Measurements from ENCODE around the gene SCGN.

The SCGN gene

DNA sequence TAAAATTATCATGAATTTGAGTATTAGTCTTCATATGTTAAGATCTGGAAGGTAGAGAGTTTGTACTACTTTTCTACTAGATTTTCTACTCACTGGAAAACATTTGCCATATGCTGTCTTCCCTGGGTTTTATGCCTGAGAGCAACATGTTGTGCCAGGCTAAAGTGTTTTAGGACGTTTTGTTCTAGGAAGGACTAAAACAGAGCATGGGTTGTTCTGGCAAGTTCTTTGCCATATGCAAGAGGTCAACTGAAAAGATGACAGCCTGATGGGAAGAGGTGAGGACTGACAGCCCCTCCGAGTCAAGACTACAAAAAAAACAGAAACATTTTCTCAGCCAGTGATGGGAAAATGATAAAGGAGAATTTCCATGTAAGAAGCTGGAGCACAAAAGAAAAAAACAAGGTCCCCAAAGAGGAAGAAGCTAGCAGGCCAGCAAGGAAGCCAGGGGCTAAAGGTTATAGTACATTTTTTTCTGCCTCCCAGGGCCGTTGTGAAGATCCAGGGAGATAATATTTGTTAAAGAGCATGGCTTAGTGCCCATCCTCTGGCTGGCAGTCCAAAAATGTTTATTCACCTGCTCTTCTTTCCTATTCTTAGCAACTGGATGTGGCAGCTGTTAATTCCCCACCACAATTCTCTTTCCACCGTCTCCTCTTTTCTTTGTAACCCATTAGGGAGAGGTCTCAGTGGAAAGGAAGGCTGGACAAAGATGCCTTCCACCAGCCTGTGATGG, 7.8 kb downstream of the SCGN start:
- TF ChIP-seq ZBTB7A (IDR thresholded peaks at IDR 0.05; ENCODE audit: low read depth) (no peak), FOXM1 (IDR thresholded peaks at IDR 0.05; ENCODE audit: borderline replicate concordance, low read depth) (no peak), CREB1 (IDR thresholded peaks at IDR 0.05; ENCODE audit: low read depth) (no peak), EP300 (IDR thresholded peaks at IDR 0.05; ENCODE audit: borderline replicate concordance) (no peak)

- TF ChIP-seq NFIC (IDR thresholded peaks at IDR 0.05), result no peak
Observed at GRCh38 chr6:25660512-25660911, 8.5 kb downstream of the SCGN start.

DNA sequence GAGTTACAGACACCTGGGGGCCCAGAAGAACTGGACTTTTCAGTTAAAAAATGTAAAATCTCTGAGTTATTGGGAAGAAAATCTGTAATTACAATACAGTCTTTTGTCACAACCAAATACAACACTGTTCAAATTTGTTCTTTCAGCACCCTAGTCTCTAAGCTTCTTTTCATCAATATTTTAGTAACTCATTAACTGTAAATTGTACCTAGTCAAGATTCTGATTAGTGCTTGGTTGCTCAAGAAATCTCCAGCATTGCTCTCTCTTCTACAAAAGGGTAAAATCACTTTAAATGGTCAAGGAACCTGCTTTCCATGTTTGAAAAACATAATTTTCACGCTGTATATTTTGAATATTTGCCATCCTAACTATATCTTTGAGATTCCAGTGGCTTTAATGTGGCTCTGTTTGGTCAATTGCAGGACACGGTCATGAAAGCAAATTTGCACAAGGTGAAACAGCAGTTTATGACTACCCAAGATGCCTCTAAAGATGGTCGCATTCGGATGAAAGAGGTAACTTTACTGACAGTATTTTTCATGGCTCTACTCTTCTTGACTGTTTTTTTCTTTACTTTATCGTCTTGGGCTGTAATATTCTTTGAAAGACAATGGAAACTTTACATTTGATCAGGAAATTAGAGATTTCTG, 9.2 kb downstream of the SCGN start:
- TF ChIP-seq, protein P1, sequence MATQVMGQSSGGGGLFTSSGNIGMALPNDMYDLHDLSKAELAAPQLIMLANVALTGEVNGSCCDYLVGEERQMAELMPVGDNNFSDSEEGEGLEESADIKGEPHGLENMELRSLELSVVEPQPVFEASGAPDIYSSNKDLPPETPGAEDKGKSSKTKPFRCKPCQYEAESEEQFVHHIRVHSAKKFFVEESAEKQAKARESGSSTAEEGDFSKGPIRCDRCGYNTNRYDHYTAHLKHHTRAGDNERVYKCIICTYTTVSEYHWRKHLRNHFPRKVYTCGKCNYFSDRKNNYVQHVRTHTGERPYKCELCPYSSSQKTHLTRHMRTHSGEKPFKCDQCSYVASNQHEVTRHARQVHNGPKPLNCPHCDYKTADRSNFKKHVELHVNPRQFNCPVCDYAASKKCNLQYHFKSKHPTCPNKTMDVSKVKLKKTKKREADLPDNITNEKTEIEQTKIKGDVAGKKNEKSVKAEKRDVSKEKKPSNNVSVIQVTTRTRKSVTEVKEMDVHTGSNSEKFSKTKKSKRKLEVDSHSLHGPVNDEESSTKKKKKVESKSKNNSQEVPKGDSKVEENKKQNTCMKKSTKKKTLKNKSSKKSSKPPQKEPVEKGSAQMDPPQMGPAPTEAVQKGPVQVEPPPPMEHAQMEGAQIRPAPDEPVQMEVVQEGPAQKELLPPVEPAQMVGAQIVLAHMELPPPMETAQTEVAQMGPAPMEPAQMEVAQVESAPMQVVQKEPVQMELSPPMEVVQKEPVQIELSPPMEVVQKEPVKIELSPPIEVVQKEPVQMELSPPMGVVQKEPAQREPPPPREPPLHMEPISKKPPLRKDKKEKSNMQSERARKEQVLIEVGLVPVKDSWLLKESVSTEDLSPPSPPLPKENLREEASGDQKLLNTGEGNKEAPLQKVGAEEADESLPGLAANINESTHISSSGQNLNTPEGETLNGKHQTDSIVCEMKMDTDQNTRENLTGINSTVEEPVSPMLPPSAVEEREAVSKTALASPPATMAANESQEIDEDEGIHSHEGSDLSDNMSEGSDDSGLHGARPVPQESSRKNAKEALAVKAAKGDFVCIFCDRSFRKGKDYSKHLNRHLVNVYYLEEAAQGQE (IDR thresholded peaks at IDR 0.05; ENCODE audit: low read depth), result no peak
- no peak for TF ChIP-seq TCF12 (IDR thresholded peaks at IDR 0.05; ENCODE audit: low read depth)
- TF ChIP-seq CEBPB (IDR thresholded peaks at IDR 0.05), result no peak
- TF ChIP-seq EGR1 (IDR thresholded peaks at IDR 0.05), result no peak
- no peak for TF ChIP-seq USF1 (IDR thresholded peaks at IDR 0.05)
- no peak for TF ChIP-seq MAX (IDR thresholded peaks at IDR 0.05)
- no peak for TF ChIP-seq NFIC (IDR thresholded peaks at IDR 0.05)
- TF ChIP-seq TAF1 (IDR thresholded peaks at IDR 0.05; ENCODE audit: low read depth), result no peak
- TF ChIP-seq ZBTB7A (IDR thresholded peaks at IDR 0.05; ENCODE audit: low read depth), result no peak
- no peak for TF ChIP-seq FOXM1 (IDR thresholded peaks at IDR 0.05; ENCODE audit: borderline replicate concordance, low read depth)
- no peak for TF ChIP-seq EP300 (IDR thresholded peaks at IDR 0.05; ENCODE audit: borderline replicate concordance)

- TF ChIP-seq RAD21 (IDR thresholded peaks at IDR 0.05; ENCODE audit: low read depth) (no peak), EP300 (IDR thresholded peaks at IDR 0.05; ENCODE audit: borderline replicate concordance) (no peak), TAF1 (IDR thresholded peaks at IDR 0.05; ENCODE audit: low read depth) (no peak), ZBTB7A (IDR thresholded peaks at IDR 0.05; ENCODE audit: low read depth) (no peak), MAX (IDR thresholded peaks at IDR 0.05) (no peak), FOXM1 (IDR thresholded peaks at IDR 0.05; ENCODE audit: borderline replicate concordance, low read depth) (no peak), CREB1 (IDR thresholded peaks at IDR 0.05; ENCODE audit: low read depth) (no peak), USF1 (IDR thresholded peaks at IDR 0.05) (no peak), EGR1 (IDR thresholded peaks at IDR 0.05) (no peak), TEAD4 (IDR thresholded peaks at IDR 0.05) (no peak), YY1 (IDR thresholded peaks at IDR 0.05; ENCODE audit: low read depth) (no peak), TCF12 (IDR thresholded peaks at IDR 0.05; ENCODE audit: low read depth) (no peak), NFIC (IDR thresholded peaks at IDR 0.05) (no peak), CEBPB (IDR thresholded peaks at IDR 0.05) (no peak)
- TF ChIP-seq, protein P1 (IDR thresholded peaks at IDR 0.05; ENCODE audit: low read depth), result no peak
Observed at GRCh38 chr6:25665455-25665854, 13.4 kb downstream of the SCGN start.

GRCh38 chr6:25669413-25669812, 17.4 kb downstream of the SCGN start:
- TF ChIP-seq, protein P1 (IDR thresholded peaks at IDR 0.05; ENCODE audit: low read depth), result no peak
- TF ChIP-seq TCF12 (IDR thresholded peaks at IDR 0.05; ENCODE audit: low read depth), result no peak
- TF ChIP-seq EP300 (IDR thresholded peaks at IDR 0.05; ENCODE audit: borderline replicate concordance), result no peak
- TF ChIP-seq CREB1 (IDR thresholded peaks at IDR 0.05; ENCODE audit: low read depth), result no peak
- TF ChIP-seq FOXM1 (IDR thresholded peaks at IDR 0.05; ENCODE audit: borderline replicate concordance, low read depth), result no peak
- TF ChIP-seq NFIC (IDR thresholded peaks at IDR 0.05), result no peak
- TF ChIP-seq TEAD4 (IDR thresholded peaks at IDR 0.05), result no peak
- TF ChIP-seq ZBTB7A (IDR thresholded peaks at IDR 0.05; ENCODE audit: low read depth), result no peak
- no peak for TF ChIP-seq USF1 (IDR thresholded peaks at IDR 0.05)
- TF ChIP-seq TAF1 (IDR thresholded peaks at IDR 0.05; ENCODE audit: low read depth), result no peak
- TF ChIP-seq CEBPB (IDR thresholded peaks at IDR 0.05), result no peak
- no peak for TF ChIP-seq MAX (IDR thresholded peaks at IDR 0.05)
- no peak for TF ChIP-seq EGR1 (IDR thresholded peaks at IDR 0.05)
- no peak for TF ChIP-seq YY1 (IDR thresholded peaks at IDR 0.05; ENCODE audit: low read depth)
- no peak for TF ChIP-seq RAD21 (IDR thresholded peaks at IDR 0.05; ENCODE audit: low read depth)
